GM19351 (cell line): ENCODE data around the gene STK36.

Source experiments
- ATAC-seq: cut with Tn5 transposase; IDR thresholded peaks from one replicate; pipeline ENCODE4 v1.9.1; 2021; ENCODE audit warnings: mild to moderate bottlenecking, moderate library complexity; ENCODE audit not compliant: unreplicated experiment

The STK36 gene, protein sequence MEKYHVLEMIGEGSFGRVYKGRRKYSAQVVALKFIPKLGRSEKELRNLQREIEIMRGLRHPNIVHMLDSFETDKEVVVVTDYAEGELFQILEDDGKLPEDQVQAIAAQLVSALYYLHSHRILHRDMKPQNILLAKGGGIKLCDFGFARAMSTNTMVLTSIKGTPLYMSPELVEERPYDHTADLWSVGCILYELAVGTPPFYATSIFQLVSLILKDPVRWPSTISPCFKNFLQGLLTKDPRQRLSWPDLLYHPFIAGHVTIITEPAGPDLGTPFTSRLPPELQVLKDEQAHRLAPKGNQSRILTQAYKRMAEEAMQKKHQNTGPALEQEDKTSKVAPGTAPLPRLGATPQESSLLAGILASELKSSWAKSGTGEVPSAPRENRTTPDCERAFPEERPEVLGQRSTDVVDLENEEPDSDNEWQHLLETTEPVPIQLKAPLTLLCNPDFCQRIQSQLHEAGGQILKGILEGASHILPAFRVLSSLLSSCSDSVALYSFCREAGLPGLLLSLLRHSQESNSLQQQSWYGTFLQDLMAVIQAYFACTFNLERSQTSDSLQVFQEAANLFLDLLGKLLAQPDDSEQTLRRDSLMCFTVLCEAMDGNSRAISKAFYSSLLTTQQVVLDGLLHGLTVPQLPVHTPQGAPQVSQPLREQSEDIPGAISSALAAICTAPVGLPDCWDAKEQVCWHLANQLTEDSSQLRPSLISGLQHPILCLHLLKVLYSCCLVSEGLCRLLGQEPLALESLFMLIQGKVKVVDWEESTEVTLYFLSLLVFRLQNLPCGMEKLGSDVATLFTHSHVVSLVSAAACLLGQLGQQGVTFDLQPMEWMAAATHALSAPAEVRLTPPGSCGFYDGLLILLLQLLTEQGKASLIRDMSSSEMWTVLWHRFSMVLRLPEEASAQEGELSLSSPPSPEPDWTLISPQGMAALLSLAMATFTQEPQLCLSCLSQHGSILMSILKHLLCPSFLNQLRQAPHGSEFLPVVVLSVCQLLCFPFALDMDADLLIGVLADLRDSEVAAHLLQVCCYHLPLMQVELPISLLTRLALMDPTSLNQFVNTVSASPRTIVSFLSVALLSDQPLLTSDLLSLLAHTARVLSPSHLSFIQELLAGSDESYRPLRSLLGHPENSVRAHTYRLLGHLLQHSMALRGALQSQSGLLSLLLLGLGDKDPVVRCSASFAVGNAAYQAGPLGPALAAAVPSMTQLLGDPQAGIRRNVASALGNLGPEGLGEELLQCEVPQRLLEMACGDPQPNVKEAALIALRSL (N-terminal part only)

DNA sequence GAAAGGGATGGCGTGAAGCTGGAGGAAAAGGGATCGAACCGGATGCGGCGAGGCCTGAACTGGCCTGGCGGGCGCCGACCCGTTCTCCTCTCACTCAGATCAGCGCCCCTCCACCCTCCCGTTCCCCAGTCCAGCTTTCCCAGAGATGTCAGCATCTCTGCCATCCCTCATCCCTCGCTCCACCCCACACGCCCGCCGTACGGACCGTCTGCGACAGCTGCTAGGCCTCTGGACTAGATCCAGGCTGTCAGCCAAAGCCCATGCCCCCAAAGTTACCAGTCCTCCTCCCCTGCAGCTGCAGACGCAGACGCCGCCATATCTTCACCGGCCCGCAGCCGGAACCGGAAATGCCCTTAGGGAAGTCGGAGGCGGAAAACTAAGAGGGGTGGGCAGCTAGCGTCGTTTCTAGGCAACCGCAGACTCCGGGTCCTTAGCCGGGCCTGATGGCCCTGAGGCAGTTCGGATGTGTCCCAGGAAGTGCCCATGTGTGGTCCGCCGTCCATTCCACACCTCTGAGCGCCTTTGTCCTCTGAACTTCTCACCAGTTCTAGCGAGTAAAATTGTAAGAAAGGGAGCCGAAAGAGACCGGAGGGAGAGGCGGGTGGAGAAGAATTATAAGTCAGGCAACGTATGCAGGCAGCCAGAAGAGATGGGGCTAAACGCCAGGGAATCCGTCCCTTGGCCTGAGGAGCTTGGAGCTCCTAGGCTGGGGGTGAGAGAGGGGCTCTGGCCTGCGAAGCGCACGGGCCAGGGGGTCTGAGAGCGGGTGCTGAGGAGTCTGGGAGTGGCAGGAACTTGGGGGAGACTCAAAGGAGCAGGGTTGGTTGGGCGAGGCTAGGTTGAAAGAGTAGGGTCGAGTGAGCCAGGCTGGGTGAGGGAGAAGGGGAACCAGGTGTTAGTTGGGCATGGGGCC is at the start of gene STK36, which contains the start of gene RNF25:
TSS of gene STK36 (plus strand) at position 433 of the 913 bp plus-strand sequence. CDS start 744 bp downstream, outside the sequence.
TSS of gene RNF25 (minus strand) at position 349 of the 913 bp plus-strand sequence. CDS start at position 317, 32 bp downstream.
- peak; percentile 99 for ATAC-seq

DNA sequence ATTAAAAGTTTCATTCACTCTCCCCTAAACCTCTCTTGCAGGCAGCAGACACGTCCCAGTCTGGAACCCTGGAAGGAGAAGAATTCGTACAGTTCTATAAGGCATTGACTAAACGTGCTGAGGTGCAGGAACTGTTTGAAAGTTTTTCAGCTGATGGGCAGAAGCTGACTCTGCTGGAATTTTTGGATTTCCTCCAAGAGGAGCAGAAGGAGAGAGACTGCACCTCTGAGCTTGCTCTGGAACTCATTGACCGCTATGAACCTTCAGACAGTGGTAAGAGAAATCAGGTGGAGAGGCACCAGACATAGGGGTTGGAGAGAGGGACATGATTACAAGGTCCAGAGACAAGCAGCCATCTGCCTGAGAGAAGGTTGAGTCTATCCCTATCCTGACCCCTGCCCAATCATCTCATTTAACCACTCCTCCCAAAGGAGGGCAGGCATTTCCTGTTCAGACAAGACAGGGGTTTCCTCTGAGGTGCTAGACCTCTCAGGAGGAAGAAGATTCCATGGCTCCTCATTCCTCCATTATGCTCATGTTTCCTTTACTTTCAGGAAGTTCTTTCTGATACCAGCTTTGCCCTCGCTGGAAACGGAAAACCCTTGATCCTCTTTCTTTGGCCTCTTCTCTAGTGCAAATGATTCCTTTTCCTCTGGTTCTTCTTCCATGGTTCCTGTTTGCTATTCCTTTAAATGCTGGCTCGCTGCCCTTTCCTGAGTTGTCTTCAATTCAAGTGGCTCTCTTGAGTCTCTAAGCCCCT is 49.1 kb upstream of the STK36 start:
- no peak for ATAC-seq

DNA sequence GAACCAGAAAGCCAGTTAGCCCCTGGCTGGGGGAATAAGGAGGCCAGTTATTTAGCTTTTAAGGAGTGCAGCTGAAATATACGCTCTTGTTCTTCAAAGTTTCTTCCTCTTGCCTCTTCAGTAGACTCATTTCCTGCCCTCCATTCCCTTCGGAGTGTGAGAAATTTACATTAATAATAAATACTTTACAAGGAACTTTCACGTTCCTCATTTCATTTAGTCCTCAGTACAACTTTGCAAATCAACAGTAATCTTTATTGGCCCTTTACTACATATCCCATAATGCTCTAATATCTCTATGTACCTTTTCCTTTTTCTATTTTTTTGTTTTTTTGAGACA is 48.5 kb upstream of the STK36 start:
- ATAC-seq: no peak

DNA sequence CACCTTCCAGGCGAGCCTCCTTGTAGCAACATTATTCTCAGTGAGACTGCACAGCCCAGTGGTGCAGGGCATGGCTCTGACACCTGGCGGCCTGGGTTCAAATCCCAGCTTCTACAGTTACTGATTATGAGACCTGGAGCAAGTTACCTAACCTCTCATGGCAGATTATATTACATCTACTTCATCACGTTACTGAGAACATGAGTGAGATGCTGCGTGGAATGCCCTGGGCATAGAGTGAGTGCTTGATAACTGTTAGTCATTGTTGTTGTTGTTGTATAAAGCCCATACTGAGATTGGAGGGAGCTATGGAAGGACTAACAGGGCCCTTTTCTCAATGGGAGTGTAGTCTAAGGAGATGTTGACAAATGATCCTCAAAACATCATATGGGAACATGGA is 45.5 kb upstream of the STK36 start:
- no peak for ATAC-seq

DNA sequence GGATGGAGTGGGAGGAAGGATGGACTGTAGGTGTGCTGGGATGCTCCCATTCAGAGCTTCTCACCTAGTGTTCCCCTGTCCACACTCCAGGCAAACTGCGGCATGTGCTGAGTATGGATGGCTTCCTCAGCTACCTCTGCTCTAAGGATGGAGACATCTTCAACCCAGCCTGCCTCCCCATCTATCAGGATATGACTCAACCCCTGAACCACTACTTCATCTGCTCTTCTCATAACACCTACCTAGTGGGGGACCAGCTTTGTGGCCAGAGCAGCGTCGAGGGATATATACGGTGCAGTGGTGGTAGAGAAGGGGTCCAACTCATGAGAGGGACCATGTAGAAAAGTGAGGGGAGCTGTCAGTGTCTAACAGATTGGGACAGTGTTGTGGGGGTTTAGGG is 43.9 kb upstream of the STK36 start:
- ATAC-seq: no peak

DNA sequence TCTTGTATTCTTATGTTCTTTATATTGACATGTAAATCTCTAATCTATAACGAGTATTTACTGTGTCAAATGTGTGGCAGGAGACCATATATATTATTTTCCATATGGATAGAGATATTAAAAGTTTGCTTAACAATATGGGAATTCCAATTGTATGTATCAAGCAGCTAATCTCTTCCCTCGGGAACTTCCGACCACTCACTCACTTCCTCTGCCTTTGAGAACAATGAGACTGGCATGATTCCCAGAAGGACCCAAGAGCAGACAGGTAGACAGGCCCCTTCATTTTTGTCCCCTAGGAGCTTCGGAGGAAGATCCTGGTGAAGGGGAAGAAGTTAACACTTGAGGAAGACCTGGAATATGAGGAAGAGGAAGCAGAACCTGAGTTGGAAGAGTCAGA is 40.0 kb upstream of the STK36 start:
- no peak for ATAC-seq

DNA sequence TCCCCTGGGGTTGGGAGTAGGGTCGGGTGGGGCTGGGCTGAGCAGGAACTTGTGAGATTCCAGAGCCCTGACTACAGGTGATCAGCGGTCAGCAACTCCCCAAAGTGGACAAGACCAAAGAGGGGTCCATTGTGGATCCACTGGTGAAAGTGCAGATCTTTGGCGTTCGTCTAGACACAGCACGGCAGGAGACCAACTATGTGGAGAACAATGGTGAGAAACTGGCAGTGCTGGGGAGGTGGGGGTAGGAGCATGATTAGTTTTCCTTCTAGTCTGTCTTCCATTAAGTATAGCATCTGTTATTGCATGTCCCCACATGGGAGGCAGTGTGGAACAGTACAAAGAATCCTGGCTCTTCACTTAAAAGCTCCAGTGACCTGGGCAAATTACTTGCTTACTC is 36.2 kb upstream of the STK36 start:
- no peak for ATAC-seq

DNA sequence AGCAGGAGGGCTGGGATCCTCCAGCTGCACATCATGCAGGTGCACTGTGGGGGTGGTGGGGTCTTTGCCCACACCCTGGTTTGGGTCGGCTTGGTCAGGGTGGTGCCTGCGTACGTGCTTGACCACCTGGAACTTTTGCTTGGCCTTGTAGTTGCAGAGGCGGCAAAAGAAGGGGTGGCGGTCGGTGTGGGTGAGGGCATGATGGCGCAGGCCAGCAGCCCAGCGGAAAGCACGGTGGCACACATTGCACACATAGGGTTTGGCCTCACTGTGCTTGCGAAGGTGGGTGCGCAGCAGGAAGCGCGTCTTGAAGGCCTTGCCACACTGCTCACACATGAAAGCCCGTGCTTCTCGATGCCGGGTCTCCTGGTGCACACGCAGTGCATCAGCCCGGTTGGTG is 33.5 kb upstream of the STK36 start:
- ATAC-seq: no peak

DNA sequence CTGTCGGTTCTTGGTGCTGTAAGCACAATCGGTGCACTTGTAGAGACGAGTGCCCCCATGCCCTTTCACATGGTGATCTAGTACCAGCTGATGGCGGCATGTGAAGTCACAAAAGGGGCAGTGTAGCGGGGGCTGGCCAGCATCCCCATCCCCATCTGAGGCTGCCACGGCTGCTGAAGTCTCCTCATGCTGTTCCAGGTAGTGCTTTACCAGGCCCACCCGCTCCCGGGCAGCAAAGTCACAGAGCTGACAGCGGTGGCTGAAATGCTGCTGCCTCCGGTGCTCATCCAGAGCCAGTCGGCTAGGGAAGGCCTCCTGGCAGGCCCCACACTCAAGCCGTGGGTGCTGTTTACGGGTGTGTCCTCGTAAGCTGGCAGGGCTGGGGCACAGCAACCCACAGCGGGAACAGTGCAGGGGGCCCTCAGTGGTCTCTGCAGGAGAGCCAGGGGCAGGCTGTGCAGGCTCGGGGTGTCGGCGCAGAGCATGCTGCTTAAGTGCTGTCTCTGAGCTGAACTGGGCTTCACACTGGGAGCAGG is 29.7 kb upstream of the STK36 start:
- ATAC-seq: no peak

DNA sequence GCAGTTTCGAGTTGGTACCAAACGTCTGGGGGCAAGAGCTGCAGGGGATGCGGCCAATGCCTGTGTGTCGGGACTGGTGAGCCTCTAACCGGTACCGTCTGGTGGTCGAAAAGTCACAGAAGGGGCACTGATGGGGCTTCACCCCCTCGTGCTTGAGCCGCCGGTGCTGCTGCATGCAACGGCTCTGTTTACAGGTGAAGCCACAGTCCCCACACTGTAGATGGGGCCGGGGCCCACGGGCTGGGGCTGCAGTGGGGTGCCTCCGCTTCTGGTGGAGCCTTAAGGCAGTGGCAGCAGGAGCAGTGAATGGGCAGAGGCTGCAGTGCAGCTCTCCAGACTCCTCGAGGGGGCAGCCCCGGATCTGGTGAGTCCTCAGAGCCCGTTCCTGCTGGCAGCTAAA is 29.1 kb upstream of the STK36 start:
- no peak for ATAC-seq

DNA sequence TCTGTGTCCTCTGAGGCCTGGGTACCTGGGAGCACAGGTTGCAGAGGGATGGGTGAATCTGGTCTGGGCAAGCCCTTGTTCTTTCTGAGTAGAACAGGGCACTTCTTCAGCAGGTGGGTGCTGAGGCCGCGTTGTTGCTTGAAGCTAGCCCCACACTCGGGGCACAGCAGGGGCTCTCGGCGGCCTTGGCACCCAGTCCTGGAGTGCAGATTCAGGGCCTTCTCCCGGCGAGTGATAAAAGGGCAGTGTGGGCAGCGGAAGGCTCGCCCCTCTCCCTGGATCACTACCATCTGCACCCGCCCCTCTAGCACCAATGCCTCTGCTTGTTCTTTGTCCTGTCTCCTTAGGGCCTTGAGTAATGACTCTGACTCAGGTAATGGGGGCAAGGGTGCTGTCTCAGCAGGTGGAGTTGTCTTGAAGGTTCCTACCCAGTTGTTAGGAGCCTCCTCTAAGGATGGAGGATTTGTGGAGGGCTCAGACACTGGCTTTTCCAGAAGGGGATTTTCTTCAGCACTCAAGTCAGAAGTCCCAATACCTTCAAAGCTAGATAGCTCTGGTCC is 28.1 kb upstream of the STK36 start:
- ATAC-seq: no peak

DNA sequence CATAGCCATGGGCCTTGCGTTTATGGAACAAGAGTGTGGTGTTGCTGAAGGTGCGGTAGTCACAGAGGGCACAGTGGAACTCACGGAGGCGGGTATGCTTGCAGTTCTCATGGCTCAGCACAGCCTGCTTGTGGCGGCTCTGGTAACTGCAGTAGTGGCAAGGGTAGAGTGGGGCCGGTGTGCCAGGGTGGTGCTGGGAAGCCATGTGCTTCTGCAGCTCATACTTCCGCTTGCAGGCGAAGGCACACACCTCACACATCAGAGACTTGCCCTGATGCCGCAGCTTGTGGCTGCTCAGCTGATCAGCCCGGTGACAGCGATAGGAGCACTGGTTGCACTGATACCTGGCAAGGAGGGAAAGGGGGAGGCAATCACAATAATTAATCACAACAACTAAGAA is 27.2 kb upstream of the STK36 start:
- no peak for ATAC-seq

DNA sequence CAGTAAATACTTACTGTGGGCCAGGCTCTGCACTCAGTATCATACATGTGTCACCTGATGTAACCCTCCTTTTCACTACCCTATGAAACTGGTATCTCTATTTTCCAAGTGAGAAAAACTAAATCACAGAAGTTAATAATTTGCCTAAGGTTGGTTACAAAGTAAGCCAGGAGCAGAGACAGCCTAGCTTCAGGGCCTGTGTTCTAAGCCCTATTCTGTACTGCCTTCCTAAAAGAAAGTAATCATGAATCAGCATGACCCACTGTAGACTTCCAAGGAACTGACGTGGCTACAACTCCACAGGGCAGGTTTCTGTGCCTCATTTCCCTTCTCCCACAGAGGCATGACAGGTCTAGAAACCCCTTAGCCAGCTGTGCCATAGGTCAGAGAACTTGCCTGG is 26.8 kb upstream of the STK36 start:
- no peak for ATAC-seq

DNA sequence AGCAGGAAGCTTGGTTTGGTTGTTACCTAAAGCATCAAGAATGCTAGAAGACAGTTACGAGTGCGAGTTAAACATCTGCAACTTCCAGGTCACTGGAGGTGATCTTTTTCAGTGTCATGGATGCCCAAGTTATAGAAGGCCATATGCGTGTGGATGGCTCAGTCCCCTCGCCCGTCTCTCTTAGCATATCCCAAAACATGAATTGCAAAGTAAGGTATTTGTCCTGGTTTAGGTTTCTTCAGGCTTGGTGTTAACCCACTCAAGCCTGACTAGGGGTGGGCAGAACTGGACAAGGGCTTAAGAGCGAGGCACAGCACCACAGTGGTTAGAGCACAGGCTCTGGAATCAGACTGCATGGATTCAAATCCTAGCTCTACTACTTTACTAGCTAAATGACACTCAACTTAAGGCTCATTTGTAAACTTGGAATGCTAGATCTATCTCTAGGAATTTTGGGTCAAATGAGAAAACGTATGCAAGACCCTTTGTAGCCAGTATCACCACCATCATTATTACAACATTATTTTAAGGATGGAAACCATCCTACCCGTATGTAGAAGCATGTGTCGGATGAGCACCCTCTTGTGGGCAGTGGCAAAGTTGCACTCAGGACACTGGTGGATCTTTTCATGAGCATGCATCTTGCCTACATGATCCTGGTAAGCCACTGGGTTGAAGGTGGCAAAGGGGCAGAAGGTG is 23.6 kb upstream of the STK36 start:
- ATAC-seq: no peak

DNA sequence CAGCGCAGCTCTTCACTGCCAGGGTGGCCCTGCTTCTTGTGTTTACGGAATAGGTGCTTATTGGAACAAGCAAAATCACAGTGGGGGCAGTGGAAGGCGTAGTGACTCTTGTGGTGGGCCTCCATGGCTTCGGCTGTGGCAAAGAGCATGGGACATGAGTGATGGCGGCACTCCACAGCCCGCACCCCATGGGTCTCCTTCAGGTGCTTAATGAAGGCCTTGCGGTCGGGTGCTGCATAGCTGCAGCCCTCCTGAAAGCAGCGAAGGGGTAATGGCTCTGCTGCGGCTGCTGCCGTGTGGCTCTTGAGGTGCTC is 23.1 kb upstream of the STK36 start:
- no peak for ATAC-seq

DNA sequence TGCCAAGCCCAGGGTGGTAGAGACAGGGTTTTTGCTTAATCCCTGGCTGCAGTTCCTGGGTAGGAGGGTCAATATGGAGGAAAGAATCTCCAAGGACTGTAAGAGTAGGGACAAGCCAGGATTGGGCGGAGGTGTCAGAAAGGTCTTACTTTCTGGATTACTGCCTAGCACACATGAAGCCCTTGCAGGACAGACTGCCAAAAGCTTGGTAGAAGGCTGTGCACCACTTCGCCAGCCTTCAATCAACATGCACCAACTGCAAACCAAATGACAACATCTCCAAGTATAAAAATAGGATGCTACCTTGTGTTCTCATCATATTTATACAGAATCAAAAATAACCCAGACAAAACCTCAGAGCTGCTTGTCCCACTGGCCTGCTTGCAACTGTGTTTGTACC is 16.1 kb upstream of the STK36 start:
- ATAC-seq: no peak

DNA sequence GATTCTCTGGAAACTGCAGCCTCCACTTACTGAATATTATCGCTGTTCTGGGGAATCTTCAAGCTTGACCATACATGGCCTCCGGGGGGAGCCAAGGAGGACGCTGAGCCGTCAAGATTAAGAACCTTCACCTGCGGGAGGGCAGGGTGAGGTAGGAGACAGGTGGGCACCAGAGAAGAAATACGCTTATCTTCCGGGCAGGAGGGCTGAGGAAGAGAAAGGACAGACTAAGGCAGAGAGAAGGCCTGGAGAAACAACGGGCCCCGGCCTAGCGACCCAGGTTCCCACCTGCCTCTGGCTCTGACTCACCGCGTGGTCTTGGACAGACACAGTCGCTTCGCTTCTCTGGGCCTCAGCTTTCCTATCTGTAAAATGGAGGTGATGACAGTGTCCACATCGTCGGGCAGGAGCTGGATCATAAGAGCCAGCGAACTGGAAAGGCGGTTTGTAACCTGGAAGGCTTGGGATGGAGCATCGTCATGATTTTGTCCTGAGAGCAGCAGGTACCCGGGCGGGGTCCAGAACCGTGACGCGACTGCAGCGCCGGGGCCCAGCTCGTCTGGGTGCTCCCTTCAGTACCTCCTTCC is 13.1 kb upstream of the STK36 start:
- ATAC-seq: peak; percentile 55
